Peyer's patch (tissue), 4 donors: ENCODE data around the gene MOSPD3.

Experiments
- POLR2A ChIP-seq, 2 donors: fragments of 450-650 bp; IDR thresholded peaks; one replicate each; pipeline ENCODE4 v1.5.1; 2017; ENCODE audit warnings: antibody characterized with exemption in 2 of 2, mild to moderate bottlenecking in 2 of 2, moderate library complexity in 2 of 2
- TF ChIP-seq, protein P1 (sequence below), 6 experiments: fragments of 450-650 bp in 4 of 6; fragments of 200-600 bp in 2 of 6; sonication (generic) in 1 of 6; IDR thresholded peaks; one replicate each; pipeline ENCODE4 v1.5.1; 2017 to 2019; ENCODE audit warnings: antibody characterized with exemption in 6 of 6, mild to moderate bottlenecking in 3 of 6, moderate library complexity in 1 of 6

DNA sequence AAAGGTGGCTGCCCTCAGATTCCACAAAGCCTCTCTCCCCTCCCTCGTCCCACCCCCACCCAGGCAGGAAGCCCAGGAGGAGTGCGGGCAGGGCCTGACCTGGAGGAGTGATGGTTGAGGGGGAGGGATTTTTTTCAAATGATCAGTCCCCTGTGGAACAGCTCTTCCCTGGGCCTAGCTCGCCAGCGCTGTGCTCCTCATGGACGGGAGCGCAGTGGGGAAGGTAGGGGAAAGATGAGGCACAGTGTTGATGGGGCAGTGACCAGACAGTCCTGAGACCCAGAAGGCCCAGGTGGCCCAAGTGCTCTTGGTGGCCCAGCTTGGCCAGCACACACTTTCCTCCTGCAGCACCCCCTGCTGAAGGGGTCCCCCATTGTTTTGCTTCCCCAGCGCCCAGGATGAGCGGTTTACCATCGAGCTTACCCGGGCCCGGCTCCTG lies 47.2 kb upstream of the MOSPD3 start:
- TF ChIP-seq, protein P1, sequence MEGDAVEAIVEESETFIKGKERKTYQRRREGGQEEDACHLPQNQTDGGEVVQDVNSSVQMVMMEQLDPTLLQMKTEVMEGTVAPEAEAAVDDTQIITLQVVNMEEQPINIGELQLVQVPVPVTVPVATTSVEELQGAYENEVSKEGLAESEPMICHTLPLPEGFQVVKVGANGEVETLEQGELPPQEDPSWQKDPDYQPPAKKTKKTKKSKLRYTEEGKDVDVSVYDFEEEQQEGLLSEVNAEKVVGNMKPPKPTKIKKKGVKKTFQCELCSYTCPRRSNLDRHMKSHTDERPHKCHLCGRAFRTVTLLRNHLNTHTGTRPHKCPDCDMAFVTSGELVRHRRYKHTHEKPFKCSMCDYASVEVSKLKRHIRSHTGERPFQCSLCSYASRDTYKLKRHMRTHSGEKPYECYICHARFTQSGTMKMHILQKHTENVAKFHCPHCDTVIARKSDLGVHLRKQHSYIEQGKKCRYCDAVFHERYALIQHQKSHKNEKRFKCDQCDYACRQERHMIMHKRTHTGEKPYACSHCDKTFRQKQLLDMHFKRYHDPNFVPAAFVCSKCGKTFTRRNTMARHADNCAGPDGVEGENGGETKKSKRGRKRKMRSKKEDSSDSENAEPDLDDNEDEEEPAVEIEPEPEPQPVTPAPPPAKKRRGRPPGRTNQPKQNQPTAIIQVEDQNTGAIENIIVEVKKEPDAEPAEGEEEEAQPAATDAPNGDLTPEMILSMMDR (IDR thresholded peaks at IDR 0.05), result no peak
- no peak for TF ChIP-seq POLR2A (IDR thresholded peaks at IDR 0.05)
